GM18907 (cell line): Measurements from ENCODE around the gene SHROOM3.

Experiments used
- ATAC-seq: cut with Tn5 transposase; IDR thresholded peaks from one replicate; pipeline ENCODE4 v1.9.1; 2021; ENCODE audit warnings: mild to moderate bottlenecking, moderate library complexity; ENCODE audit not compliant: unreplicated experiment

SHROOM3 gene

DNA sequence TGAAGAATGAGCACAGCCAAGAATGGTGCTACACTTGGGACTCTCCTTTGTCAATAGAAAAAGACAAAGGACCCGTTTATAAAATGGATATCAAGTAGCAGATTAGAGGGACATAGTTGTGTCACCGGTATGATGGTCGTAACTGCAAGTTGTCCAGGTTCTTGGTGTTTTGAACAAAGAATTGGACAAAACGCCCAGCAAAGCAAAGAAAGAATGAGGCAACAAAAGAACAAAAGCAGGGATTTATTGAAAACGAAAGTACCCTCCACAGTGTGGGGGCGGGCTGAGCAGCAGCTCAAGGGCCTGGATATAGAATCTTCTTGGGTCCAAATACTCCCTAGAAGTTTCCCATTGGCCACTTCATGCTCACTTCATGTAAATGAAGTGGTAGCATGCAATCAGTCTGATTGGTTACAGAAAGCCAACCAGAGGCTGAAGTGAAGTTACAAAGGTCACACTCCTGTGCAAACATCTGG is 54.7 kb downstream of the SHROOM3 start:
- no peak for ATAC-seq

GRCh38 chr4:76492055-76492454 is 57.0 kb downstream of the SHROOM3 start:
- no peak for ATAC-seq

DNA sequence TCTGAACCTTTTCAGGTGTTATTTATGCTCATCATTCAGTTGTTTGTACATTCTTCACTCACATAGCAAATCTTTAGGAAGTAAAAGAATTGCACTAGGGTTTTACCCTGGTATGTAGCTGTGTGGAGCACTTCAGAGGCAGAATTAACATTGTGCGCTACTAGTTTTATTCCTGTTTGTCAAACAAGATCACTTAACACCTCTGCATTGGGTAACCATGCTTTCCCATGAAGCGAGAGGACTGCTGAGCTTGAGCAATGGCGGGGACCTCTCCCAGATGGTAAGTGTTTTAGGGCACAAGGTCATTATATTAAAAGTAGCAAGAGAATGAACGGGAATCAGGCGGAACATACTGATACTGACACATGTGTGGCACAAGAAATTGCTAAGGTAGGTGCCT is 59.2 kb downstream of the SHROOM3 start:
- no peak for ATAC-seq

GRCh38 chr4:76494871-76495590 is 60.0 kb downstream of the SHROOM3 start:
- ATAC-seq: no peak

- ATAC-seq: no peak
These were observed 63.5 kb downstream of the SHROOM3 start for GRCh38 chr4:76498550-76498949.

DNA sequence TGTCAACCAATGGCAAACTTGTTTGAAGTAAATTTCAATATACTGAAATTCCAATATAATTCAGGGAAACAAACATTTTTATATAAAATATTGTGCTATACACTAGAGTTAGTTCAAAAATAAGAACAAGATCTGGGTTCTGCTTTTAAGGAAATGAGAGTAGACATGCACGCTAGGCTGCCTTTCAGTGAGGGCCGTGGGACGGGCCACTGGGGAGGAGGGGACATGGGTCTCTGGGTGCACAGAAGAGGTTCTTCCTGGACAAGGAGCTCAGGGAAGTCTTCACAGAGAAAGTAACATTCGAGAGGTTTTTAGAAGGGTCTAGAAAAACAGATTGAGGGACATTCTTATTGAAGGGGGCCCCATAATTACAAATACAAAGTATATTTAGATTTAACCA is 64.4 kb downstream of the SHROOM3 start:
- ATAC-seq: peak; percentile 83

- no peak for ATAC-seq
These were observed 67.9 kb downstream of the SHROOM3 start for GRCh38 chr4:76502886-76503285.

GRCh38 chr4:76504613-76505465 is 69.8 kb downstream of the SHROOM3 start:
- no peak for ATAC-seq

- no peak for ATAC-seq
These were observed 76.9 kb downstream of the SHROOM3 start for GRCh38 chr4:76511947-76512346.

DNA sequence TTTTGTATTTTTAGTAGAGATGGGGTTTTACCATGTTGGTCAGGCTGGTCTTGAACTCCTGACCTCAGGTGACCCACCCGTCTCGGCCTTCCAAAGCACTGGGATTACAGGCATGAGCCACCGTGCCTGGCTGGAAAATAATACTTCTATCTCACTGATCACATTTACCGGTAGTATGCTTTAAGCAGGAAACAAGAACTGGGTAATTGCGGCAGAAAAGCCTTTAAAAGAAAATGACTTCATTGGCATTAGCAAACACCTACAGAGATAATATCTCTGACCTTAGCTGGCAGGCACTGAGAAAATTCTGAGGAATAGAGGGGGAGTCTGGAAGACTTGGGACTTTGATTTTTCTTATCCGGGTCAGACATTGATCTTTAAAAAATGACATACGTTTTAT is 78.5 kb downstream of the SHROOM3 start:
- ATAC-seq: no peak

- ATAC-seq: no peak
These were observed 79.1 kb downstream of the SHROOM3 start for GRCh38 chr4:76514087-76514486.

DNA sequence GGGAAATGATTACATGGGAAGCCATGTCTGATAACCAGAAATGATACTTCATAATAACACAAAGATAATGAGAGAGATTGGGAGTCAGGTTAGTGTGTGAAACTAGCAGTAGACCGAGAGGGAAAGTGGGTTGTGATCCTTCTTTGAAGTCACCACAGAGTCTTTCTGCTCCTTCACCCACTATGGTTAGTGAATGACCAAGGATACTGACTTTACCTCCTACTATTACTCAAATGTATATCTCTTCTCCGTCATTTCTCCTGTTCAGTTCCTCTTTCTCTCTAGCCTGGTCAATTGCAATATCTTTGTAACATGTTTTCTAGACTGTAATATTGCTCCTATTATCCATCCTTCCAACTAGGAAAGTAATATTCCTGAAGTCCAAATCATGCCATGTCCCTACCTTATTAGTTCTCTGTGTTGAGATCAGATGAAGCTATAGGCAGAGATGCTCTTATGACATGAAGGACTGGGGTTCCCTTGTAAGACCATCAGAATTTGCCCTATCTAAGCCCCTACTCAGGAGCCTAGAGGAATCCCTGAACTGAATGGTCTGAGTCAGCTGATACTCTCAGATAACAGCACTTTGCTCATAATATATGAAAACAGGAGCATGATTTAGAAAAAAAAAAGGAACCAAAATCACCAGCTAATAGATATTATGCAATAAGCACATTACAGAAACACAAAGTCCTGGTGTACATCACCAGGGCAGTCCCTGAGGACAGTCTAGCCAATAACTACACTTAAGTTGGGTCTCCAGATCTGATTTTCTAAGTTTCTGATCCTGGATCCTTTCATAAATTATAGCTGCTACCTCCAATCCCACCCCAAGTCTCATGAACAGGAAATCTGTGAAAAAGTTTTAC is 81.2 kb downstream of the SHROOM3 start:
- peak; percentile 82 for ATAC-seq

DNA sequence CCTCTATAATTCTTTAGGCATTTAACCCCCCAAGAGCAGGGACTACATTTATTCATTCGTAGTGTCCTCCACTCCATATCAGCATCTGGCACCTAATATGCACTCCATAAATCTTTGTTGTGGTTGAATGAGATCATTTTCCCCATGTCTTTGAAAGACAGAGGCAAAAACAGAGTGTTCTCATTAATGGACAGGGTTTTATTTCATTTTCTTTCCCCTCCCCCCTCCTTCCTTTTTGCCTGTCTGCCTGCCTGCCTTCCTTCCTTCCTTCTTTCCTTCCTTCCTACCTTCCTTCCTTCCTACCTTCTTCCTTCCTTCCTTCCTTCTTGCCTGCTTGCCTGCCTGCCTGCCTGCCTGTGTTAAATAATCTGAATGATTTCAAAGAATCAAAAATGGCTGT is 83.2 kb downstream of the SHROOM3 start:
- no peak for ATAC-seq

GRCh38 chr4:76523593-76523992 is 88.6 kb downstream of the SHROOM3 start:
- ATAC-seq: no peak

- ATAC-seq: no peak
These were observed 90.7 kb downstream of the SHROOM3 start for GRCh38 chr4:76525751-76526150.

DNA sequence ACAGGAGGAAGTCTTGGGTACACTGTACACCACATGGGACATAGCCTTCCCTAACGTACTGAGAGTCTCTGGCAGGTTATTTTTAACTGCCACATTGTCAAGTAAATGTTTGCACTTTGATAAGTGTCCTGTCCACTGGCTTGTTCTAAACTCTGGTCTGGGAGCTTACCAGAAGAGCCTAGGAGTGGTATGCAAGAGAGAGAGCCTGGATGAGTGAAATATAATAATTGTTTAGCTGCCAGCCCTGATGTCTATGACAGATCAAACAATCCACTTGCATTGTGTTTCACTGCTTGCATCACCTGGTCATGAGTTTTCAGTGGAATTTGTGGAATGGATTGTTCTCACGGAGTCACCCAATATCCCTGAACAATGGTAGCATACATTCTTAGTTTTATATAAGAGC is 91.6 kb downstream of the SHROOM3 start:
- ATAC-seq: no peak

DNA sequence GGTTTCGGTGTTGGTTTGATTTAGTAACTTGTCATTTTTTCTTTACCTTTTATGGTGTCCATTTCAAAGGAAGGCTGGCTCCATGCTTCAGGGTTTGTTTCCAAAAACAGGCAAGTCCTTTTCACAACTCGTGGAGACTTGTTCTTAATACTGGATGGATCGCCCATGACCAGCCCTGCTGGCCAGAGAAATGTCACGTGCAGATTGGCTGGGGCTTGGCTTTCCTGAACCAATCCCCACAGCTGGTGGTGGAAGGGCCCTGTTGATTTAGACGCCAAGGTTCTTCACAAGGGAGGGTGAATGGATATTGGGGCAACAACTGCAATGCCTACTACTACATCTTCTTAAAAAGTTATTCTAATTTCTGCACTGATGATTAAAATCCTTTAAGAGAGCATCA is 92.6 kb downstream of the SHROOM3 start:
- ATAC-seq: no peak

DNA sequence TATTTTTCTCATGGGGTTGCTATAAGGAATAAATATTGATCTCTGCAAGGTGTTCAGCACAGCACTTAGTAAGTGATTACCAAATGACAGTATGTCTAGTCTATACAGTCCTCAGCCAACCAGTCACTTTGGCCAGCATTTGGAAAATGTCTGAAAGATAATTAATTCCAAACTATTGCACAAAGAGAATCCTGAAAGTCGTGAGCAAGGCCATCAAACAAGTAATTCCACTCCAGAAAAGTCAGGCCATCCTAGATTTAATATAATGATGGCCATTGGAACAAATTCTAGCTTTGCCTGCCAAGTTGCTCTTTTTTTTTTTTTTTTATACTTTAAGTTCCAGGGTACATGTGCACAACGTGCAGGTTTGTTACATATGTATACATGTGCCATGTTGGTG is 96.6 kb downstream of the SHROOM3 start:
- ATAC-seq: no peak

GRCh38 chr4:76532805-76533204 is 97.8 kb downstream of the SHROOM3 start:
- ATAC-seq: no peak

DNA sequence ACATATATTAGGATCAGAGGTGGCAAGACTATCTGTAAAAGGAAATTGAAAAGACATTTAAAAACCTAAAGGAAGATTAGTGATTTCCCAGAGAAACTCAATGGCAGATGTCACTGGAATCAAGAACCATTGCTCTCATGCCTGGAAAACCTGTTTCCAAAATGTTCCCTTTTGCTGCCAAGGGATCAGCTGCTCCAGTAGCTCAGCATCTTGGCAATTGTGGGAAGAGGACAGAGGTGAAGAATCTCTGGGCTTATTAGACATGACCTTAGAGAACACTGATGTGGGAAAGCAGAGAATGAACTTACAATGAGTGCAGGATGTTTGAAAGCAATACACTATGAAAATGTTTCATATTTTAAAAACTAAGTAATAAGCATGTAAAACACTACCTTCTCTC is 98.3 kb downstream of the SHROOM3 start:
- ATAC-seq: no peak
